IMR-90 (cell line): ENCODE results near the gene CDK14. TPM values are rescaled to one million over a fixed set of nuclear protein-coding genes. Genes with fewer than 3 reads are reported as not detected.
"Not testable (repeated sequence)": the region's sequence is repeated elsewhere in the genome, so short reads cannot be mapped to it uniquely, and the experiment has no call there.

Experiments used
- ATAC-seq: fragments of 200-7000 bp; cut with Tn5 transposase; 2 replicates; pipeline ENCODE4 v1.9.1; 2020; ENCODE audit warnings: low read depth, mild to moderate bottlenecking, moderate library complexity
- BruUV-seq: library from RNA; stranded (reverse); fragments of 400-500 nt; replicated peaks from 2 replicates; lab custom pipeline; 2021; lab: Mats Ljungman, UMichigan
- CTCF ChIA-PET: fragments of 300-600 bp; formaldehyde crosslinking; extraction: SDS; loops from one replicate; lab custom pipeline; 2021; ENCODE audit warnings: antibody characterized with exemption; lab: Yijun Ruan, JAX
- POLR2A ChIA-PET: fragments of 300-600 bp; sonication (Branson Sonifier 250); formaldehyde crosslinking; loops from one replicate; lab custom pipeline; 2022; ENCODE audit warnings: antibody characterized with exemption; ENCODE audit not compliant: unreplicated experiment; lab: Charles Lee
- DNase-seq: peaks from one replicate; pipeline ENCODE4 v3.0.0; 2013
- H2AFZ ChIP-seq: replicated peaks from 2 replicates; pipeline ENCODE3; 2013; ENCODE audit warnings: low read length, mild to moderate bottlenecking; ENCODE audit not compliant: poor library complexity
- H2AK5ac ChIP-seq: 2 replicates; pipeline ENCODE4 v1.6.1; 2013; ENCODE audit warnings: low read depth, low read length, inconsistent platforms
- H2AK9ac ChIP-seq: replicated peaks from 2 replicates; pipeline ENCODE3; 2013; ENCODE audit warnings: mild to moderate bottlenecking, low read depth, low read length, moderate library complexity; ENCODE audit not compliant: poor library complexity
- H2BK120ac ChIP-seq: 2 replicates; pipeline ENCODE4 v1.6.1; 2013; ENCODE audit warnings: low read depth, low read length, inconsistent platforms
- H2BK15ac ChIP-seq: 3 replicates; pipeline ENCODE4 v1.6.1; 2013; ENCODE audit warnings: low read depth, low read length, inconsistent platforms
- H2BK20ac ChIP-seq: 2 replicates; pipeline ENCODE4 v1.6.1; 2013; ENCODE audit warnings: low read depth, mild to moderate bottlenecking, inconsistent platforms, low read length, moderate library complexity
- H2BK5ac ChIP-seq: 2 replicates; pipeline ENCODE4 v1.6.1; 2013; ENCODE audit warnings: mild to moderate bottlenecking, low read depth, low read length, inconsistent platforms; ENCODE audit not compliant: poor library complexity, severe bottlenecking
- H3K14ac ChIP-seq: replicated peaks from 2 replicates; pipeline ENCODE4 v1.6.1; 2013; ENCODE audit warnings: low read depth, low read length, inconsistent platforms
- H3K18ac ChIP-seq: 2 replicates; pipeline ENCODE4 v1.6.1; 2013; ENCODE audit warnings: low read depth, low read length, control low read depth
- H3K23ac ChIP-seq: 2 replicates; pipeline ENCODE4 v1.6.1; 2013; ENCODE audit warnings: low read depth, low read length, inconsistent platforms
- H3K27ac ChIP-seq: 2 replicates; pipeline ENCODE4 v1.5.1; 2013; ENCODE audit warnings: mild to moderate bottlenecking, control low read depth, low read length; ENCODE audit not compliant: insufficient read depth
- H3K27me3 ChIP-seq: 2 replicates; pipeline ENCODE4 v1.6.1; 2013; ENCODE audit warnings: low read length; ENCODE audit not compliant: control insufficient read depth, insufficient read depth
- H3K36me3 ChIP-seq: 2 replicates; pipeline ENCODE4 v1.6.1; 2013; ENCODE audit warnings: low read length, mixed read lengths; ENCODE audit not compliant: control insufficient read depth, insufficient read depth
- H3K4ac ChIP-seq: 2 replicates; pipeline ENCODE4 v1.6.1; 2013; ENCODE audit warnings: low read depth, low read length, inconsistent platforms
- H3K4me1 ChIP-seq: 2 replicates; pipeline ENCODE4 v1.6.1; 2013; ENCODE audit warnings: low read length, mixed read lengths; ENCODE audit not compliant: control insufficient read depth, insufficient read depth
- H3K4me2 ChIP-seq: 2 replicates; pipeline ENCODE4 v1.6.1; 2013; ENCODE audit warnings: low read depth, mild to moderate bottlenecking, control low read depth, low read length, moderate library complexity
- H3K4me3 ChIP-seq: 2 replicates; pipeline ENCODE4 v1.5.1; 2013; ENCODE audit warnings: low read depth, mild to moderate bottlenecking, control low read depth, low read length, moderate library complexity; ENCODE audit not compliant: insufficient read depth
- H3K56ac ChIP-seq: 2 replicates; pipeline ENCODE4 v1.6.1; 2013; ENCODE audit warnings: low read length, inconsistent platforms; ENCODE audit not compliant: insufficient read depth; ENCODE audit errors: extremely low read depth
- H3K79me1 ChIP-seq, 2 experiments: 2 replicates each; pipeline ENCODE4 v1.6.1; 2013; ENCODE audit warnings: low read length in 2 of 2, inconsistent platforms in 1 of 2, low read depth in 1 of 2
- H3K9ac ChIP-seq: 2 replicates; pipeline ENCODE4 v1.6.1; 2013; ENCODE audit warnings: low read depth, low read length, control low read depth
- H3K9me1 ChIP-seq: 2 replicates; pipeline ENCODE4 v1.6.1; 2013; ENCODE audit warnings: low read length, inconsistent platforms; ENCODE audit not compliant: insufficient read depth
- H3K9me3 ChIP-seq: 2 replicates; pipeline ENCODE4 v1.6.1; 2013; ENCODE audit warnings: low read length; ENCODE audit not compliant: control insufficient read depth, insufficient read depth
- H4K20me1 ChIP-seq: 2 replicates; pipeline ENCODE4 v1.6.1; 2013; ENCODE audit warnings: low read length, inconsistent platforms; ENCODE audit not compliant: insufficient read depth
- H4K5ac ChIP-seq: 2 replicates; pipeline ENCODE4 v1.6.1; 2013; ENCODE audit warnings: mild to moderate bottlenecking, low read depth, low read length, control low read depth
- H4K8ac ChIP-seq, 2 experiments: 2 replicates each; pipeline ENCODE4 v1.6.1; 2013; ENCODE audit warnings: low read depth in 2 of 2, low read length in 2 of 2, control low read depth in 1 of 2, inconsistent platforms in 1 of 2
- H4K91ac ChIP-seq: 2 replicates; pipeline ENCODE4 v1.6.1; 2013; ENCODE audit warnings: low read depth, low read length, inconsistent platforms; ENCODE audit not compliant: insufficient read depth
- FOS ChIP-seq: fragments of 150-350 bp; IDR thresholded peaks from 2 replicates; pipeline ENCODE4 v1.6.1; 2016; ENCODE audit warnings: low read depth, low read length
- MAFK ChIP-seq: IDR thresholded peaks from 2 replicates; pipeline ENCODE4 v1.6.1; 2012; ENCODE audit warnings: low read depth, low read length, improper control_type of control experiment
- MXI1 ChIP-seq: IDR thresholded peaks from 2 replicates; pipeline ENCODE4 v1.6.1; 2012; ENCODE audit warnings: low read depth, mild to moderate bottlenecking, low read length, moderate library complexity, borderline replicate concordance
- POLR2A ChIP-seq: IDR thresholded peaks from 2 replicates; pipeline ENCODE4 v1.6.1; 2012; ENCODE audit warnings: mild to moderate bottlenecking, low read depth, low read length
- RFX5 ChIP-seq: IDR thresholded peaks from 2 replicates; pipeline ENCODE4 v1.8.0; 2012; ENCODE audit warnings: low read depth, mild to moderate bottlenecking, low read length, moderate library complexity
- WGBS, 2 experiments: methylation state at CpG; one replicate each; pipeline versions ENCODE4 v1.1.5 to v1.1.7; 2013; ENCODE audit warnings: missing lambda C conversion rate in 2 of 2; ENCODE audit not compliant: insufficient read length in 1 of 2; ENCODE audit errors: extremely low coverage in 2 of 2; 5-methylcytosine and 5-hydroxymethylcytosine counted together
- dilution Hi-C: fragments of 300-500 bp; cut with HindIII; formaldehyde crosslinking; loops from one replicate; pipeline ENCODE4 v1.14.3; 2018; ENCODE audit warnings: low sequenced_read_pairs; ENCODE audit not compliant: unreplicated experiment
- in situ Hi-C: fragments of 300-500 bp; cut with MboI; formaldehyde crosslinking; loops from 3 replicates; pipeline ENCODE4 v1.14.3; 2019; ENCODE audit warnings: low sequenced_read_pairs, inconsistent platforms, mixed read lengths
- intact Hi-C: fragments of 100-400 bp; cut with micrococcal nuclease; formaldehyde crosslinking; loops from 2 replicates; pipeline ENCODE4 v1.10.0; 2022
- polyA plus RNA-seq, 3 experiments: library from polyadenylated mRNA; depleted of rRNA; stranded (reverse); fragments of >200 nt; gene quantifications; 2 replicates each; pipeline ENCODE4 v1.2.3, GENCODE V29; 2012; ENCODE audit warnings: low replicate concordance in 1 of 3
- total RNA-seq: library from RNA; depleted of rRNA; stranded (reverse); fragments of >200 nt; gene quantifications from 2 replicates; pipeline ENCODE4 v1.2.3, GENCODE V29; 2012
- TF ChIP-seq, protein P1 (sequence below): conservative IDR thresholded peaks from 2 replicates; pipeline ENCODE4 v1.5.1; 2012; ENCODE audit warnings: mild to moderate bottlenecking, low read depth, low read length, improper control_type of control experiment

The CDK14 gene
- total and polyA plus RNA-seq, 2 of the 4 experiments (the other 2 are of a cell fraction): 10.1 to 29.6 TPM

DNA sequence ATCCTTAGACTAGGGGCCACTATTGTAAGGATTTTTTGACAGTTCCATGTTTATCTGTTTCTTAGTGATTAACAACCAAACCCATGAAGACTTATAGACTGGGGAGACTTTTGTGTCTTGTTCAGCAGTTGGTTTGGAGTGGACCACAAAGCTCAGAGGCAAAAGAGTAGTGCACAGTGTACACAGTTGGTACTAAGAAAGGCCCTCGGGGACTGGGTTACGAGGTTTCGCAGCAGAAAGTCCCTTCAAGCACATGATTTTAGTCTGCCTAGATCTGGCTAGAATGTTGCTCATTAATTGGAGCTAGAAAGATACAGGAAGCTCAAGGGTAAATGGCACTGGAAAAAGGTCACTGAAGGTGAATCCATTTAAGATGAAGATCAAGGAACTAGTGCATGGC, 35.4 kb downstream of the CDK14 start:
- Histone ChIP-seq H2BK120ac (no peak overlapping the region), H3K4me3 (no peak overlapping the region), H2AK9ac (no peak overlapping the region), H3K27ac (no peak overlapping the region), H3K23ac (no peak overlapping the region), H3K56ac (no peak overlapping the region), H3K27me3 (no peaks in the 10 kb centered on the region), H4K91ac (no peak overlapping the region), H2BK15ac (no peak overlapping the region), H4K20me1 (0 out of 2 replicates have a peak, but pooled peaks cover 3% of the 10 kb centered on the region), H2AK5ac (no peak overlapping the region), H3K18ac (no peak overlapping the region), H3K9me1 (peaks cover 3% of the 10 kb centered on the region), H2BK20ac (no peak overlapping the region), H3K9ac (no peak overlapping the region), H3K4me2 (no peak overlapping the region), H3K36me3 (no peaks in the 10 kb centered on the region), H2BK5ac (no peak overlapping the region), H3K4me1 (no peaks in the 10 kb centered on the region), H3K79me1 (peaks cover 20 to 22% of the 10 kb centered on the region in 2 experiments), H2AFZ (no peak overlapping the region), H4K5ac (no peak overlapping the region), H3K14ac (no peak overlapping the region), H3K4ac (no peak overlapping the region), H4K8ac (no peak overlapping the region), H3K9me3 (no peaks in the 10 kb centered on the region)
- no TSS peak for BruUV-seq
- DNase-seq (no peak), ATAC-seq (no peak)
- POLR2A ChIA-PET: no interaction called here
- in situ Hi-C loops (no loop called here), intact Hi-C loops (no loop called here), dilution Hi-C loops (no loop called here)
- TF ChIP-seq POLR2A (no peak), RFX5 (no peak), MXI1 (no peak), MAFK (no peak), FOS (no peak)
- TF ChIP-seq, protein P1, sequence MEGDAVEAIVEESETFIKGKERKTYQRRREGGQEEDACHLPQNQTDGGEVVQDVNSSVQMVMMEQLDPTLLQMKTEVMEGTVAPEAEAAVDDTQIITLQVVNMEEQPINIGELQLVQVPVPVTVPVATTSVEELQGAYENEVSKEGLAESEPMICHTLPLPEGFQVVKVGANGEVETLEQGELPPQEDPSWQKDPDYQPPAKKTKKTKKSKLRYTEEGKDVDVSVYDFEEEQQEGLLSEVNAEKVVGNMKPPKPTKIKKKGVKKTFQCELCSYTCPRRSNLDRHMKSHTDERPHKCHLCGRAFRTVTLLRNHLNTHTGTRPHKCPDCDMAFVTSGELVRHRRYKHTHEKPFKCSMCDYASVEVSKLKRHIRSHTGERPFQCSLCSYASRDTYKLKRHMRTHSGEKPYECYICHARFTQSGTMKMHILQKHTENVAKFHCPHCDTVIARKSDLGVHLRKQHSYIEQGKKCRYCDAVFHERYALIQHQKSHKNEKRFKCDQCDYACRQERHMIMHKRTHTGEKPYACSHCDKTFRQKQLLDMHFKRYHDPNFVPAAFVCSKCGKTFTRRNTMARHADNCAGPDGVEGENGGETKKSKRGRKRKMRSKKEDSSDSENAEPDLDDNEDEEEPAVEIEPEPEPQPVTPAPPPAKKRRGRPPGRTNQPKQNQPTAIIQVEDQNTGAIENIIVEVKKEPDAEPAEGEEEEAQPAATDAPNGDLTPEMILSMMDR: no peak
- CTCF ChIA-PET: interaction anchor here (1.0 kb wide), 1 partner anchor 9 kb away, joined by 3 read pairs; no protein-coding TSS in a partner anchor
- WGBS, 2 experiments: 88% methylated on average over 3 of the region's 3 CpGs; no CpG with 5 or more reads in 1 of the 2 experiments

DNA sequence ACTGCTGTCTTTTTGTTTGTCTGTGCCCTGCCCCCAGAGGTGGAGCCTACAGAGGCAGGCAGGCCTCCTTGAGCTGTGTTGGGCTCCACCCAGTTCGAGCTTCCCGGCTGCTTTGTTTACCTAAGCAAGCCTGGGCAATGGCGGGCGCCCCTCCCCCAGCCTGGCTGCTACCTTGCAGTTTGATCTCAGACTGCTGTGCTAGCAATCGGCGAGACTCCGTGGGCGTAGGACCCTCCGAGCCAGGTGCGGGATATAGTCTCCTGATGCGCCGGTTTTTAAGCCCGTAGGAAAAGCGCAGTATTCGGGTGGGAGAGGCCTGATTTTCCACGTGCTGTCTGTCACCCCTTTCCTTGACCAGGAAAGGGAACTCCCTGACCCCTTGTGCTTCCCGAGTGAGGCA, 43.6 kb downstream of the CDK14 start:
- BruUV-seq, H3K9ac ChIP-seq, H3K79me1 ChIP-seq, H4K91ac ChIP-seq, H4K20me1 ChIP-seq, in situ Hi-C loops, H3K23ac ChIP-seq, H3K18ac ChIP-seq, H3K4me1 ChIP-seq, H3K4me3 ChIP-seq, H2BK20ac ChIP-seq, dilution Hi-C loops, H3K9me3 ChIP-seq, CTCF ChIA-PET, ATAC-seq, H3K14ac ChIP-seq, H4K5ac ChIP-seq, H2AK5ac ChIP-seq, H2BK120ac ChIP-seq, H2BK15ac ChIP-seq, H3K4ac ChIP-seq, H3K9me1 ChIP-seq, DNase-seq, H4K8ac ChIP-seq, H2AFZ ChIP-seq, H3K27ac ChIP-seq, H3K27me3 ChIP-seq, H3K56ac ChIP-seq, H3K36me3 ChIP-seq, intact Hi-C loops, H3K4me2 ChIP-seq, H2BK5ac ChIP-seq, POLR2A ChIA-PET, H2AK9ac ChIP-seq: not testable (repeated sequence)
- 100% methylated on average over 6 of the region's 17 CpGs; no CpG with 5 or more reads in 1 of the 2 experiments for WGBS, 2 experiments
